HG02759 (cell line): ENCODE results near the gene LMLN.
"Not testable (repeated sequence)": the region's sequence is repeated elsewhere in the genome, so short reads cannot be mapped to it uniquely, and the experiment has no call there.

Experiments
- ATAC-seq: cut with Tn5 transposase; IDR thresholded peaks from one replicate; pipeline ENCODE4 v1.9.1; 2021; ENCODE audit warnings: mild to moderate bottlenecking, moderate library complexity; ENCODE audit not compliant: unreplicated experiment

The LMLN gene, protein sequence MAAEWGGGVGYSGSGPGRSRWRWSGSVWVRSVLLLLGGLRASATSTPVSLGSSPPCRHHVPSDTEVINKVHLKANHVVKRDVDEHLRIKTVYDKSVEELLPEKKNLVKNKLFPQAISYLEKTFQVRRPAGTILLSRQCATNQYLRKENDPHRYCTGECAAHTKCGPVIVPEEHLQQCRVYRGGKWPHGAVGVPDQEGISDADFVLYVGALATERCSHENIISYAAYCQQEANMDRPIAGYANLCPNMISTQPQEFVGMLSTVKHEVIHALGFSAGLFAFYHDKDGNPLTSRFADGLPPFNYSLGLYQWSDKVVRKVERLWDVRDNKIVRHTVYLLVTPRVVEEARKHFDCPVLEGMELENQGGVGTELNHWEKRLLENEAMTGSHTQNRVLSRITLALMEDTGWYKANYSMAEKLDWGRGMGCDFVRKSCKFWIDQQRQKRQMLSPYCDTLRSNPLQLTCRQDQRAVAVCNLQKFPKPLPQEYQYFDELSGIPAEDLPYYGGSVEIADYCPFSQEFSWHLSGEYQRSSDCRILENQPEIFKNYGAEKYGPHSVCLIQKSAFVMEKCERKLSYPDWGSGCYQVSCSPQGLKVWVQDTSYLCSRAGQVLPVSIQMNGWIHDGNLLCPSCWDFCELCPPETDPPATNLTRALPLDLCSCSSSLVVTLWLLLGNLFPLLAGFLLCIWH

DNA sequence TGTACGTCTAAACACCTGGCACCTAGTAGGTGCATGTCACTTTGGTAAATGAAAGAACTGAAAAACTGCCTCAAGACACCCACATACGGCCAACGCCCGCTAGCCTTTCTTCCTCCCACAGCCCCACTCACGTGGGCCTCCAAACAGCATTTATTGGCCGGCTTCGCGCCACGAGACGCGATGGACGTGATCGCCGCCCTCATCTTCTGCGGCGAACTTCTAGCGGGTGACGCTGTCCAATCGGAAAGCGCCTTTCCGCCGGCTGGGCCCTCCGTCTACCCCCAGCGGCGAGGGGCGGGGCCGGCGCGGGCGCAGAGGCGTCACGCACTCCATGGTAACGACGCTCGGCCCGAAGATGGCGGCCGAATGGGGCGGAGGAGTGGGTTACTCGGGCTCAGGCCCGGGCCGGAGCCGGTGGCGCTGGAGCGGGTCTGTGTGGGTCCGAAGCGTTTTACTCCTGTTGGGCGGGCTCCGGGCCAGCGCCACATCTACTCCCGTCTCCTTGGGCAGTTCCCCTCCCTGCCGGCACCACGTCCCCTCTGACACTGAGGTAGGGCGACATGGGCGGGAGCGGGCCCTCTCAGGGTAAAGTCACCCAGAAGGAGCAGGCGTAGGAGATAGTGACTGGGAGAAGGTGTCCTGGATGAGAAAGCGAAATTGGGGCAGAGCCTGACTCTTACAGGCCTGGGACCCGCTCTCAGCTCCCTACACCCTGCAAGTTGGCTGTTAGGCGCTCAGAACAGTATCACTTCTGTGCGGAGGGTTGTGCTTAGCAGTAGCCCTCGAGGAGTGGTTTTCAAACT, at the start of gene LMLN:
Gene LMLN (plus strand): TSS at position 327 of the 803 bp plus-strand sequence. CDS start 29 bp downstream, at position 356.
- ATAC-seq: peak; percentile 98

- ATAC-seq: no peak
Measured at GRCh38 chr3:197912741-197913476, 47.1 kb upstream of the LMLN start.

DNA sequence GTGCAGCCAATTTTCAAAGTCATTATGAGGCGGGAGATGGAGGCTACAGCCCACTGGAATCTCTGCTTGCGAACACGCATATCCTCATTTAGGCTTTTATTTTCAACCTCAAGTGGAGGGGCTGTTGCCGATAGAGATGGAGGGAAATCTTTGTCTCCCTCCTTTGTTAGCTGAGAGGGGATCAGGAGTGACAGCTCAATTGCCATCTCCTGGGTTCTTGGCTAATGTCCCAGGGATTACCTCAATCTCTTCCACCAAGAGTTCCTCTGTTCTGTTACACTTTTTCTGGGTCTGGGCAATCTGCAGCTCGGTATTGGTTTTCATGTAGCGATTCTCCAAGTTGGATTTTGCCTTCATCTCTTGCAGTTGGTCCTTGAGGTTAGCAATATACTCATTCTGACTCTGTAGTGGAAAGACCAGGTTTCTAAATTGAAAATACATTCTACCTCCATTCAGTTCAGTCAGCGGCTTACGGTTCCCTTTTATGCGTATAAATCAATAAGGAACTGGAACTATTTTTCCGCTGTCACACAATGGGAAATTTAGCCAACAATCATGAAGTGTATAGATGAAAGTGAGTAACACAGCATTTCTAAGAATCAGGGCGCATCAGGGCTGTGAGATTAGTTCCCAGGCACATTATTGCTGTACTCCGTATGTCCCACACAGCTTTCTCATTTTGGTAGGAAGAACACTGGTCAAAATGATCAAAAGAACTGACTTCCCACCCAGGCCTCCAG, 46.2 kb upstream of the LMLN start:
- ATAC-seq: no peak

GRCh38 chr3:197921429-197922275, 38.4 kb upstream of the LMLN start:
- ATAC-seq: not testable (repeated sequence)

GRCh38 chr3:197926418-197926817, 33.6 kb upstream of the LMLN start:
- no peak for ATAC-seq

DNA sequence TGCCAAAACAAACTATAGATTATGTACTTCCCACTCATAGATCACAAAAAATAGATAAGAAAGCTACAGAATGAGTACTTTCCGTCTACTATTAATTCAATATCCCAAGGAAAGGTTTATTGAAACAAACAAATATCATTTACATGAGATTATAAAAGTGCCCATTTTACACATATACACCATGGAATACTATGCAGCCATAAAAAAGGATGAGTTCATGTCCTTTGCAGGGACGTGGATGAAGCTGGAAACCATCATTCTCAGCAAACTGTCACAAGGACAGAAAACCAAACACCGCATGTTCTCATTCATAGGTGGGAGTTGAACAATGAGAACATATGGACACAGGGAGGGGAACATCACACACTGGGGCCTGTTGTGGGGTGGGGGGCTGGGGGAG, 32.4 kb upstream of the LMLN start:
- ATAC-seq: not testable (repeated sequence)

DNA sequence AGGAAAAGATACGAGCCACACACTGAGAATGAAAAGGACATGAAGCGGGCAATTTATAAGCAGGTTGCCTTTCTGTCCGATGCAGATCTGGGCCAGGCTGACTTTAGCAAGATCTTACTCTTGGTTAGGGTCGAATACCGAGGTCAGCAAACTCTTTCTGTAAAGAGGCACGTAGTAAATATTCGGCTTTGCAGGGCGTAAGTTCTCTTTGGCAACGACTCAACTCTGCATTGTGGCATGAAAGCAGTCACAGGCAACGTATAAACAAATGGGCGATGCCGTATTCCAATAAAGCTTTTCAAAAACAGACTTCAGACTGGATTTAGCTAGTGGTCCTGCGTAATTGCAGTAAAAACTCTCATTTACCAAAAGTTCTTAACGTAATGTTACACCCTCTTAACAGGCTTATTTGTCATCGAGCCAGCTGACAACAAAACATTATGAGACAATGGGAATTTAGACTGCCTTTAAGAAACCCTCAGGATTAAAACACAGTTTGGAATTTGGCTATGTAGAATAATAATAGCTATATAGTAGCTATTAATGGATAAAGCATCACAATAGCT, 23.1 kb upstream of the LMLN start:
- no peak for ATAC-seq

- no peak for ATAC-seq
Measured at GRCh38 chr3:197940745-197941384, 19.2 kb upstream of the LMLN start.

DNA sequence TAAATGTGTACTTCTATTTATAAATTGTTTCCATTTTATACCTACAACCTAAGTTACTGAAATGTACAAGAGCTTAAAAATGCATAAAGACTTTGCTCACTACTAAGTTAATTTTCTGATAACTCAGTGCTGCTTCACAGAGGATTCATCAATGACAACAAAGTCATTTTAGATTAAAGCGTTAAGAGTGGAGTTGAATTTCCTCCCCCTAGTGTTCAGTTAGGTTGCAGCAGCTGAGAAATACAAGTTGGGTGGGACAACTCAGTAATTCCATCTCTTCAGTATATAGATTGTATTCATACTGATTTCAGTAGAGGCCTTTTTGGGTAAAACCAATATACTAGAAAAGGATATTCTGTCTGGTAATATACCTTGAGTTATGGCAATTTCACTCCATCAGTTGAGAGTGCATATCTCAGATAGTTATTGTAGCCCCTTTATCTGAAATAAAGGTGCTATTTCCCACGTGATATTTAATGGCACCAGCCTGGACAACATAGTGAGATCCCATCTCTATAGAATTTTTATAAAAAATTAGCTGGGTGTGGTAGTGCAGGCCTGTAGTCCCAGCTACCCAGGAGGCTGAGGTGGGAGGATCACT, 17.0 kb upstream of the LMLN start:
- ATAC-seq: no peak

GRCh38 chr3:197949191-197949777, 10.7 kb upstream of the LMLN start:
- ATAC-seq: no peak

DNA sequence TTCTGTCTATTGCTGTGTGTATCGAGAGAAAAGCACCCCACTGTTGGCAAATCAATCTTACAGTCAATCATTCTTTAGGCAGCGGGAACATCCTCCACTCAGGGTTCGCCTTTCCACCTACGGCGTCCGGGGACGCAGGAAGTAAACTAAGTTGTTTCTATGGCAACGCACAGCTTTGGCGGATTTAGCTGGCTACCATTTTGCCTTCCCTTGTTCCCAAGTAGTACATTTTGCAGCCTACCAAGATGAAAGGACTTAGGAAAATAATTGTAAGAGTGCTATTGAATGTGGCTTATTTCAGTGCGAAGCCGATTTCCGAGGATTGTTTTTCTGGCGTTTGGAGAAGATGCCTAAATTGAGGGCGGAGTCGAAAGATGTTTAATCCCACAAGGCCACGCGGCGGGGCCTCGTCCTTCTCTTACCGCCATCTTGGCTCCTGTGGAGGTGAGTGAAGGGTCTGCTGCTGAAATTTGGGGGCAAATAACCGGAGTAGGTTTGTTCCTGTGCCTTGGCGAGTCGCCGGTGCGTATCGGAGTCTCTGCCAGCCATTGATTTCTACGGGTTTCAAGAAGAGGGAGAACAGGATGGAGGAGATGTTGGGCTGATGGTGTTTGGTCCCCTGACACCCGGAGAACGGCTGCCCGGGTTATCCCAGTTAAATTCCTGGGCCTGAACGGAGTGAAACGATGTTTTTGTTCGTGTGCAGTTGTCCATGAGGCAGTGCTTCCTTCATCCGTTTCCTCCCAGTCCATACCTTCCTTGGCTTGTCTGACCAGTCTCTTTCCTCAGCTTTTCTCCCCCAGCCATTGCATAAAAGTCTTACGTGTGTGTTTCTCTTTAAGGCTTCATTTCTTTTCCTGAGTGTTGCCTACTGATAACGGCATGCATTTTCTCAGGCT, 10.0 kb upstream of the LMLN start, which contains the start of gene RPL35A:
Gene RPL35A (plus strand): TSS at position 413 of the 899 bp plus-strand sequence. CDS start 778 bp downstream, outside the sequence.
- ATAC-seq: peak; percentile 91

DNA sequence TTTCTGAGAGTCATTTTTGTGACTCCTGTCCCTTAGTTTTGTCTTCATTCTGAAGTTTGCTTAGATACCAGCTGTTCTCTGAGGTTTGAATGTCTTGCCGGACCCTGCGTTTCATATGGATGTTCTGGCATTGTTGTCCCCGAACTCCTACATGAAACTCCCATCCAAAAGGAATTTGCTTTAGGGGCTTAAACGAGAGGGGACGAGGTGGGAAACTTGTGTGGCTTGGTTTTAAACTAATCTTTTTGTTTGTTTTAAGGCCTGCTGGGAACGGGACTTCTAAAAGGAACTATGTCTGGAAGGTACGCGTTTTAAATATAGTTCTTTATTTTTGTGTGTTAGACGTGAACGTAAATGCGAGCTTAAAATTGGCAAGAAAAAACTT, 9.3 kb upstream of the LMLN start:
- ATAC-seq: no peak

DNA sequence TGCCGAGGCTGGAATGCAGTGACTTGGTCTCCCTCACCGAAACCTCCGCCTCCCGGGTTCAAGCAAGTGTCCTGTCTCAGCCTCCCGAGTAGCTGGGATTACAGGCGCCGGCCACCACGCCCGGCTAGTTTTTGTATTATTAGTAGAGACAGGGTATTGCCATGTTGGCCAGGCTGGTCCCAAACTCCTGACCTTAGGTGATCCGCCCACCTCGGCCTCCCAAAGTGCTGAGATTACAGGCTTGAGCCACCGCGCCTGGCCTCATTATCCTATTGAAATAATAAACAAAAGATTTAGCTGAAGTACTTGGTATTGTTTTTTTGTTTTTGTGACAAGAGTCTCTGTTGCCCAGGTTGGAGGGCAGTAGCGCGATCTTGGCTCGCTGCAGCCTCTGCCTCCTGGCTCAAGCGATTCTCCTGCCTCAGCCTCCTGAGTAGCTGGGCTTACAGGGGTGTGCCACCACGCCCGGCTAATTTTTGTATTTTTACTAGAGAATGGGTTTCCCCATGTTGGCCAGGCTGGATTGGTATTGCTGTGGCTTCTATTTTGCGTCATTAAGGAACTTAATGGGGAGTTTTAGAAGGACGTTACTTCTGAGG, 8.5 kb upstream of the LMLN start:
- no peak for ATAC-seq

- no peak for ATAC-seq
Measured at GRCh38 chr3:197952440-197952839, 7.6 kb upstream of the LMLN start.

DNA sequence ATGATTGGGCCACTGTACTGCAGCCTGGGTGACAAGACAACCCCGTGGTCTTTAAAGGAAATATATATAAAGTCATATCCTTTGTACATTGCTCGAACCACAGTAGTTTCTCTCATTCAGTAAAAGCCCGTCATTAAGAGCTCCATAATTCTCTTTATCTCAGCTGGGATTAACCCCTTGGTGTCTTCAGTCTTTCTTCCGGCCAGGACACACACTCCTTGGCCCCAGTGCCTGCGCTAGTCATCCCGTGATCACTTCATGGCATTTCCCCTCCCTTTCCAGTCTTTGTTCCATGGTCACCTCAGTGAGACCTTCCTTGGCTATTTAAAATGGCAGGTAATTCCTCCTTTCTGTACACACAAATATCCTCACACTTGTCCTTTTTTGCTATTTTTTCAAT, 6.7 kb upstream of the LMLN start:
- no peak for ATAC-seq

GRCh38 chr3:197953881-197954280, 6.1 kb upstream of the LMLN start:
- no peak for ATAC-seq
